Measurements from ENCODE around the gene CST3.

Gene CST3

GRCh38 chr20:23614163-23614562 lies 23.6 kb downstream of the CST3 start:
- H3K4me3 ChIP-seq (ENCODE audit: low read depth, low read length) = no peak overlapping the region
- TF ChIP-seq CTCF (IDR thresholded peaks at IDR 0.05; ENCODE audit: borderline replicate concordance, insufficient read depth, low read depth, low read length) = no peak

GRCh38 chr20:23613676-23614075 lies 24.1 kb downstream of the CST3 start:
- no peak for TF ChIP-seq CTCF (IDR thresholded peaks at IDR 0.05; ENCODE audit: borderline replicate concordance, insufficient read depth, low read depth, low read length)
- no peak overlapping the region for H3K4me3 ChIP-seq (ENCODE audit: low read depth, low read length)

GRCh38 chr20:23612396-23612795 lies 25.4 kb downstream of the CST3 start:
- TF ChIP-seq CTCF (IDR thresholded peaks at IDR 0.05; ENCODE audit: borderline replicate concordance, insufficient read depth, low read depth, low read length) = no peak
- no peak overlapping the region for H3K4me3 ChIP-seq (ENCODE audit: low read depth, low read length)

GRCh38 chr20:23609486-23610109 lies 28.2 kb downstream of the CST3 start:
- H3K4me3 ChIP-seq (ENCODE audit: low read depth, low read length) = no peak overlapping the region
- TF ChIP-seq CTCF (IDR thresholded peaks at IDR 0.05; ENCODE audit: borderline replicate concordance, insufficient read depth, low read depth, low read length) = no peak

- H3K4me3 ChIP-seq (ENCODE audit: low read depth, low read length) = no peak overlapping the region
- TF ChIP-seq CTCF (IDR thresholded peaks at IDR 0.05; ENCODE audit: borderline replicate concordance, insufficient read depth, low read depth, low read length) = no peak
These were observed 29.4 kb downstream of the CST3 start for GRCh38 chr20:23608251-23608846.

GRCh38 chr20:23607497-23608245 lies 30.1 kb downstream of the CST3 start:
- H3K4me3 ChIP-seq (ENCODE audit: low read depth, low read length) = no peak overlapping the region
- TF ChIP-seq CTCF (IDR thresholded peaks at IDR 0.05; ENCODE audit: borderline replicate concordance, insufficient read depth, low read depth, low read length) = no peak

All from GM12875 (cell line).